ENCODE data around the gene ASPA.
"Not testable (repeated sequence)": the region's sequence is repeated elsewhere in the genome, so short reads cannot be mapped to it uniquely, and the experiment has no call there.

The ASPA gene

GRCh38 chr17:3475812-3476610 lies at the start of gene ASPA:
ASPA (plus strand) TSS chr17:3475997; CDS start chr17:3476160, 163 bp downstream.
- no peak for DNase-seq

- DNase-seq = peak; percentile 31
Measured at GRCh38 chr17:3433215-3433614, 42.6 kb upstream of the ASPA start.

GRCh38 chr17:3433741-3434140 lies 42.1 kb upstream of the ASPA start, which contains the start of gene OR1E2:
OR1E2 (minus strand) TSS chr17:3433841; CDS start chr17:3433841, 0 bp downstream.
- DNase-seq = no peak

GRCh38 chr17:3438368-3438767 lies 37.4 kb upstream of the ASPA start:
- no peak for DNase-seq

GRCh38 chr17:3440451-3440850 lies 35.3 kb upstream of the ASPA start:
- no peak for DNase-seq

- DNase-seq = peak; percentile 2
Measured at GRCh38 chr17:3447625-3448024, 28.2 kb upstream of the ASPA start.

GRCh38 chr17:3448059-3448665 lies 27.6 kb upstream of the ASPA start:
- no peak for DNase-seq

- DNase-seq = not testable (repeated sequence)
Measured at GRCh38 chr17:3466355-3466754, 9.4 kb upstream of the ASPA start.

GRCh38 chr17:3469529-3469928 lies 6.3 kb upstream of the ASPA start:
- no peak for DNase-seq

GRCh38 chr17:3471599-3471998 lies 4.2 kb upstream of the ASPA start, which contains the start of gene SPATA22:
SPATA22 (minus strand) TSS chr17:3471819; CDS start chr17:3469325, 2,494 bp downstream.
- no peak for DNase-seq

GRCh38 chr17:3472137-3472536 lies 3.7 kb upstream of the ASPA start:
- no peak for DNase-seq

- DNase-seq = no peak
Measured at GRCh38 chr17:3474212-3474611, 1.6 kb upstream of the ASPA start.

GRCh38 chr17:3475251-3475685 lies 529 bp upstream of the ASPA start:
- no peak for DNase-seq

- DNase-seq = no peak
Measured at GRCh38 chr17:3479988-3480387, 4.2 kb downstream of the ASPA start.

- DNase-seq = no peak
Measured at GRCh38 chr17:3482852-3483251, 7.1 kb downstream of the ASPA start.

- DNase-seq = no peak
Measured at GRCh38 chr17:3485481-3486068, 9.8 kb downstream of the ASPA start.

GRCh38 chr17:3497101-3497500 lies 21.3 kb downstream of the ASPA start:
- DNase-seq = no peak

- no peak for DNase-seq
Measured at GRCh38 chr17:3501344-3501743, 25.5 kb downstream of the ASPA start.

GRCh38 chr17:3502466-3502865 lies 26.7 kb downstream of the ASPA start:
- DNase-seq = no peak

- DNase-seq = no peak
Measured at GRCh38 chr17:3503285-3503684, 27.5 kb downstream of the ASPA start.

GRCh38 chr17:3505008-3505407 lies 29.2 kb downstream of the ASPA start:
- DNase-seq = no peak

- DNase-seq = no peak
Measured at GRCh38 chr17:3506054-3506453, 30.3 kb downstream of the ASPA start.

GRCh38 chr17:3507071-3507470 lies 31.3 kb downstream of the ASPA start:
- no peak for DNase-seq

- no peak for DNase-seq
Measured at GRCh38 chr17:3507869-3508268, 32.1 kb downstream of the ASPA start.

Measured in hematopoietic multipotent progenitor cell treated with erythropoietin and hydrocortisone succinate and interleukin-3 and kit ligand, for 8 days (in vitro differentiated cells).